Measurements from ENCODE around the gene NDUFA7. TPM values are rescaled to one million over a fixed set of nuclear protein-coding genes. Genes with fewer than 3 reads are reported as not detected.

The NDUFA7 gene
- total RNA-seq, 1 donor from 2014 or later = 134 TPM

DNA sequence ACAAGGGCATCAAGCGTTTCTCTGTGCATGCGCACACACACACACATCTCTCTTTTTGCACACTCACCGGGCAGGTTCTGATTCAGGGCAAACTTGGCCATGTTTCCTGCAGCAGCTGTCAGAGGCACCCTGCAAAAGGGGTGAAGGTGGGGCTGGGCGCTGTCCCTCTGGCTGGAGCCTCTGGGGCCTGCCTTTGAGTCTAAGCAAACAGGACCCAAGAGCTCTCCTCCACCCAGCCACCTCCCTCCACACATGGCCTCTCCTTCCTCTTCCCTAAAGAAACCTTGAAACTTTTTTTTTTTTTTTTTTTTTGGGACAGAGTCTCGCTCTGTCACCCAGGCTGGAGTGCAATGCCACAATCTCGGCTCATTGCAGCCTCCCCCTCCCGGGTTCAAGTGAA, 16.6 kb upstream of the NDUFA7 start:
- H3K4me1 ChIP-seq = peaks cover 90% of the 10 kb centered on the region
- intact Hi-C loops (cut with micrococcal nuclease) = no loop called here
- TF ChIP-seq CTCF (IDR thresholded peaks at IDR 0.05; ENCODE audit: borderline replicate concordance) = no peak
- no peak for DNase-seq
- H3K9me3 ChIP-seq (replicated peaks) = no peaks in the 10 kb centered on the region
- H3K27ac ChIP-seq (replicated peaks) = peak overlapping the region; percentile 65
- H3K4me3 ChIP-seq = peak overlapping the region; percentile 11
- peaks cover 48% of the 10 kb centered on the region for H3K27me3 ChIP-seq (ENCODE audit: low read depth)
- H3K36me3 ChIP-seq = peaks cover 13% of the 10 kb centered on the region

- DNase-seq = no peak
- H3K4me3 ChIP-seq = peak overlapping the region; percentile 53
- H3K36me3 ChIP-seq = peaks cover 13% of the 10 kb centered on the region
- intact Hi-C loops (cut with micrococcal nuclease) = no loop called here
- H3K4me1 ChIP-seq = peaks cover 90% of the 10 kb centered on the region
- peaks cover 49% of the 10 kb centered on the region for H3K27me3 ChIP-seq (ENCODE audit: low read depth)
- peak overlapping the region; percentile 65 for H3K27ac ChIP-seq (replicated peaks)
- TF ChIP-seq CTCF (IDR thresholded peaks at IDR 0.05; ENCODE audit: borderline replicate concordance) = no peak
- H3K9me3 ChIP-seq (replicated peaks) = no peaks in the 10 kb centered on the region
Observed at GRCh38 chr19:8336660-8337059, 15.5 kb upstream of the NDUFA7 start.

DNA sequence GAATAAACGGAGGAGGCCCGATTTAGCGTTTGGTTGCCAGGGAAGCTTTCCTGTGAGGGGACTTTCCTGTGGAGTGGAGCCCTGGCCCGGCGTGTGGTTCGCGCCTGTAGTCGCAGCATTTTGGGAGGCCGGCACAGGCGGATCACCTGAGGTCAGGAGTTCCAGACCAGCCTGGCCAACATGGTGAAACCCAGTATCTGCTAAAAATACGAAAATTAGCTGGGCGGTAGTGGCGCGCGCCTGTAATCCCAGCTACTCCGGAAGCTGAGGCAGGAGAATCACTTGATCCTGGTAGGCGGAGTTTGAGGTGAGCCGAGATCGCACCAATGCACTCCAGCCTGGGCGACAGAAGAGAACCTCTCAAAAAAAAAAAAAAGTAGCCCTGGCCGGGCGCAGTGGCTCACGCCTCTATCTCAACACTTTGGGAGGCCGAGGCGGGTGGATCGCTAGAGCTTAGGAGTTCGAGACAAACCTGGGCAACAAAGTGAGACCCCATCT, 14.9 kb upstream of the NDUFA7 start:
- peak overlapping the region; percentile 65 for H3K27ac ChIP-seq (replicated peaks)
- intact Hi-C loops (cut with micrococcal nuclease) = no loop called here
- peaks cover 85% of the 10 kb centered on the region for H3K4me1 ChIP-seq
- no peak for DNase-seq
- peak overlapping the region; percentile 53 for H3K4me3 ChIP-seq
- H3K27me3 ChIP-seq (ENCODE audit: low read depth) = peaks cover 49% of the 10 kb centered on the region
- TF ChIP-seq CTCF (IDR thresholded peaks at IDR 0.05; ENCODE audit: borderline replicate concordance) = no peak
- H3K9me3 ChIP-seq (replicated peaks) = no peaks in the 10 kb centered on the region
- H3K36me3 ChIP-seq = peaks cover 13% of the 10 kb centered on the region

DNA sequence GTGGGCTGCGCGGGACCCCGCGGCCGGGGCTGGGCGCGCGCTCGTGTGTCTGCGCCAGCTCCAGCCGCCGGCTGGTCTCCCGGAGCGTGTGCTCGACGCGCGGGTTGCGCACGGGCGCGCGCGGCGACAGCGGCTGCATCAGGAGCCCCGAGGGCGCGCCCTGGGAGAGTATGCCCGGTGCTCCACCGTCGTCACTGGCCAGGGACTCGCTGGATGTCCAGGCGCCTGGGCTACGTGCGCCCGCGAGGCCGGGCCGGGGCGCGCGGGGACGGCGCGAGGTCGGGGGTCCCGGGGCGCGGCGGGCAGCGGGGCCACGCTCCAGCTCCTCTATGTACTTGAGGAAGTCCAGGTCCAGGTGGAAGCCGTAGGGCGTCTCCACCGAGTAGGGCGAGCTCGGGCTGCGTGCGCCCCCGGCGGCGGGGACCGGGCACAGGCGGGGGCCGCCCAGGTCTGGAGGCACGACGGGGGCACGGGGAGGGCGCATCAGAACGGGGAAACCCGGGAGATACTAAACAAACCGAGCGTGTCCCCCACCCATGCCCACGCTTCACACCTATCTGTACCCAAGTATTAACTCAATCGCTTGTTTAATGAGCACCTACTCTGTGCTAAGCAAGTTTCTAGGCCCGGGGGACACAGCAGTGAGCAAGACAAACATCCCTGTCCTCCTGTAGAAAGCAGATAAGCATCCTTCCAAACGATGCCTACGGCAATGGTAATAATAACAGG, 14.3 kb upstream of the NDUFA7 start:
- intact Hi-C loops (cut with micrococcal nuclease) = no loop called here
- Histone ChIP-seq H3K4me1 (peaks cover 81% of the 10 kb centered on the region), H3K27me3 (ENCODE audit: low read depth) (peaks cover 49% of the 10 kb centered on the region), H3K9me3 (replicated peaks) (no peaks in the 10 kb centered on the region), H3K27ac (replicated peaks) (peak overlapping the region; percentile 65), H3K36me3 (peaks cover 13% of the 10 kb centered on the region), H3K4me3 (peak overlapping the region; percentile 53)
- no peak for TF ChIP-seq CTCF (IDR thresholded peaks at IDR 0.05; ENCODE audit: borderline replicate concordance)
- no peak for DNase-seq

- Histone ChIP-seq H3K27ac (replicated peaks) (peak overlapping the region; percentile 80), H3K4me1 (peaks cover 73% of the 10 kb centered on the region), H3K4me3 (peak overlapping the region; percentile 53), H3K9me3 (replicated peaks) (no peaks in the 10 kb centered on the region), H3K27me3 (ENCODE audit: low read depth) (peaks cover 49% of the 10 kb centered on the region), H3K36me3 (peaks cover 13% of the 10 kb centered on the region)
- TF ChIP-seq CTCF (IDR thresholded peaks at IDR 0.05; ENCODE audit: borderline replicate concordance) = no peak
- peak; percentile 41 for DNase-seq
- intact Hi-C loops (cut with micrococcal nuclease) = no loop called here
Observed at GRCh38 chr19:8334458-8335342, 13.5 kb upstream of the NDUFA7 start.

All from left ventricle myocardium inferior (tissue), 1 donor.